Activated B cell treated with CpG ODN at 0.5 μM for 24 hours (primary cell): Measurements from ENCODE around the gene HSPB1. TPM values are rescaled to one million over a fixed set of nuclear protein-coding genes. Genes with fewer than 3 reads are reported as not detected.

ENCODE experiments used
- ATAC-seq: fragments of 200-7000 bp; cut with Tn5 transposase; one replicate; pipeline ENCODE4 v1.10.0; 2021; ENCODE audit warnings: low read depth, mild to moderate bottlenecking, moderate library complexity
- CTCF ChIA-PET: fragments of 350-600 bp; sonication (Branson Sonifier 250); formaldehyde crosslinking; loops from one replicate; lab custom pipeline; 2021; ENCODE audit warnings: antibody characterized with exemption; lab: Charles Lee
- POLR2A ChIA-PET: fragments of 350-600 bp; sonication (Branson Sonifier 250); formaldehyde crosslinking; loops from one replicate; lab custom pipeline; 2021; ENCODE audit warnings: antibody characterized with exemption; lab: Charles Lee
- DNase-seq: peaks from one replicate; pipeline ENCODE4 v3.0.0; 2022
- H3K27ac Mint-ChIP-seq: one replicate; pipeline ENCODE4 v1.8.0; 2020; ENCODE audit warnings: mixed read lengths
- H3K27me3 Mint-ChIP-seq: one replicate; pipeline ENCODE4 v1.8.0; 2021; ENCODE audit warnings: mixed read lengths
- H3K36me3 Mint-ChIP-seq: one replicate; pipeline ENCODE4 v1.8.0; 2021; ENCODE audit warnings: low read depth, mixed read lengths
- H3K4me1 Mint-ChIP-seq: one replicate; pipeline ENCODE4 v1.8.0; 2021; ENCODE audit warnings: mixed read lengths
- H3K4me3 Mint-ChIP-seq: one replicate; pipeline ENCODE4 v1.8.0; 2020; ENCODE audit warnings: mild to moderate bottlenecking, mixed read lengths
- H3K9me3 Mint-ChIP-seq: one replicate; pipeline ENCODE4 v1.8.0; 2020; ENCODE audit warnings: mixed read lengths
- intact Hi-C: fragments of 100-400 bp; cut with micrococcal nuclease; formaldehyde crosslinking; loops from one replicate; pipeline ENCODE4 v1.15.1; 2024
- total RNA-seq: library from RNA; stranded (reverse); gene quantifications from 2 replicates; pipeline ENCODE4 v1.2.3, GENCODE V29; 2022
- TF ChIP-seq, protein P1 (sequence below): fragments of 200-600 bp; IDR thresholded peaks from one replicate; pipeline ENCODE4 v1.8.0; 2022; ENCODE audit warnings: antibody characterized with exemption, mild to moderate bottlenecking

The HSPB1 gene
- total RNA-seq, 1 donor from 2014 or later, result 65.6 TPM

DNA sequence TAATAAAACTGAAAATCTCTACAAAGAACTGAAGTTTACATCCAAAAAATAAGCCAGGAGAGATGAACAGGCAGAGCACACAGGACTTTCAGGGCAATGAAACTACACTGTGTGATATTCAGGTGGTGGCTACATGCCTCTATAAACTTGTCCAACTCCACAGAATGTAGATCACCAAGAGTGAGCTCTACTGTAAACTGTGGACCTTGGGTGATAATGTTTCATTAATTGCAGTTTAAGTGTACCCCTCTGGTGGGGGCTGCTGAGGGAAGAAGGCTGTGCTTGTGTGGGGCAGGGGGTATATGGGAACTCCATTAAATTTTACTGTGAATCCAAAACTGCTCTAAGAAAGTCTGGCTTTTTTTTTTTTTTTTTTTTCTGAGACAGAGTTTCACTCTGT lies 33.6 kb downstream of the HSPB1 start:
- CTCF ChIA-PET, result no interaction called here
- H3K36me3 Mint-ChIP-seq, result peaks cover 44% of the 10 kb centered on the region

GRCh38 chr7:76337147-76337546 lies 34.7 kb downstream of the HSPB1 start:
- ATAC-seq, result no peak
- H3K36me3 Mint-ChIP-seq, result peaks cover 49% of the 10 kb centered on the region
- no peaks in the 10 kb centered on the region for H3K9me3 Mint-ChIP-seq
- DNase-seq, result no peak
- intact Hi-C loops, result no loop called here
- no peak overlapping the region for H3K27ac Mint-ChIP-seq
- CTCF ChIA-PET, result no interaction called here
- POLR2A ChIA-PET, result interaction anchor here (0.7 kb wide), 1 partner anchor 31 kb away, joined by 5 read pairs; no protein-coding TSS in a partner anchor
- H3K4me3 Mint-ChIP-seq, result no peak overlapping the region
- no peaks in the 10 kb centered on the region for H3K27me3 Mint-ChIP-seq
- TF ChIP-seq, protein P1, sequence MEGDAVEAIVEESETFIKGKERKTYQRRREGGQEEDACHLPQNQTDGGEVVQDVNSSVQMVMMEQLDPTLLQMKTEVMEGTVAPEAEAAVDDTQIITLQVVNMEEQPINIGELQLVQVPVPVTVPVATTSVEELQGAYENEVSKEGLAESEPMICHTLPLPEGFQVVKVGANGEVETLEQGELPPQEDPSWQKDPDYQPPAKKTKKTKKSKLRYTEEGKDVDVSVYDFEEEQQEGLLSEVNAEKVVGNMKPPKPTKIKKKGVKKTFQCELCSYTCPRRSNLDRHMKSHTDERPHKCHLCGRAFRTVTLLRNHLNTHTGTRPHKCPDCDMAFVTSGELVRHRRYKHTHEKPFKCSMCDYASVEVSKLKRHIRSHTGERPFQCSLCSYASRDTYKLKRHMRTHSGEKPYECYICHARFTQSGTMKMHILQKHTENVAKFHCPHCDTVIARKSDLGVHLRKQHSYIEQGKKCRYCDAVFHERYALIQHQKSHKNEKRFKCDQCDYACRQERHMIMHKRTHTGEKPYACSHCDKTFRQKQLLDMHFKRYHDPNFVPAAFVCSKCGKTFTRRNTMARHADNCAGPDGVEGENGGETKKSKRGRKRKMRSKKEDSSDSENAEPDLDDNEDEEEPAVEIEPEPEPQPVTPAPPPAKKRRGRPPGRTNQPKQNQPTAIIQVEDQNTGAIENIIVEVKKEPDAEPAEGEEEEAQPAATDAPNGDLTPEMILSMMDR, result no peak
- peaks cover 53% of the 10 kb centered on the region for H3K4me1 Mint-ChIP-seq

More for the DNA sequence above, 33.6 kb downstream of the HSPB1 start:
- Mint-ChIP-seq H3K4me1 (peaks cover 52% of the 10 kb centered on the region), H3K27ac (no peak overlapping the region), H3K9me3 (no peaks in the 10 kb centered on the region), H3K4me3 (no peak overlapping the region), H3K27me3 (no peaks in the 10 kb centered on the region)
- intact Hi-C loops, result no loop called here
- TF ChIP-seq, protein P1, result no peak
- DNase-seq (no peak), ATAC-seq (no peak)
- POLR2A ChIA-PET, result no interaction called here

GRCh38 chr7:76338298-76339084 lies 36.0 kb downstream of the HSPB1 start:
- peak overlapping the region; percentile 35 for H3K27ac Mint-ChIP-seq
- H3K9me3 Mint-ChIP-seq, result no peaks in the 10 kb centered on the region
- no peak overlapping the region for H3K4me3 Mint-ChIP-seq
- peaks cover 57% of the 10 kb centered on the region for H3K36me3 Mint-ChIP-seq
- H3K27me3 Mint-ChIP-seq, result no peaks in the 10 kb centered on the region
- CTCF ChIA-PET, result no interaction called here
- POLR2A ChIA-PET, result no interaction called here
- TF ChIP-seq, protein P1, result no peak
- intact Hi-C loops, result no loop called here
- DNase-seq, result no peak
- ATAC-seq, result no peak
- H3K4me1 Mint-ChIP-seq, result peaks cover 48% of the 10 kb centered on the region

GRCh38 chr7:76340617-76341131 lies 38.2 kb downstream of the HSPB1 start:
- POLR2A ChIA-PET, result interaction anchor here (0.8 kb wide), 1 partner anchor 17 kb away, joined by 3 read pairs; no protein-coding TSS in a partner anchor
- H3K27ac Mint-ChIP-seq, result peak overlapping the region; percentile 12

GRCh38 chr7:76342222-76342621 lies 39.7 kb downstream of the HSPB1 start:
- intact Hi-C loops, result no loop called here
- H3K27me3 Mint-ChIP-seq, result no peaks in the 10 kb centered on the region
- peak overlapping the region; percentile 31 for H3K27ac Mint-ChIP-seq
- peaks cover 43% of the 10 kb centered on the region for H3K4me1 Mint-ChIP-seq
- DNase-seq, result no peak
- H3K4me3 Mint-ChIP-seq, result no peak overlapping the region
- ChIA-PET POLR2A (no interaction called here), CTCF (interaction anchor here (0.8 kb wide), 1 partner anchor 16 kb away, joined by 4 read pairs; no protein-coding TSS in a partner anchor)
- no peak for ATAC-seq
- TF ChIP-seq, protein P1, result no peak
- no peaks in the 10 kb centered on the region for H3K9me3 Mint-ChIP-seq
- H3K36me3 Mint-ChIP-seq, result peaks cover 79% of the 10 kb centered on the region

More at GRCh38 chr7:76340617-76341131, 38.2 kb downstream of the HSPB1 start:
- CTCF ChIA-PET, result no interaction called here
- Mint-ChIP-seq H3K4me1 (peaks cover 48% of the 10 kb centered on the region), H3K27me3 (no peaks in the 10 kb centered on the region), H3K36me3 (peaks cover 70% of the 10 kb centered on the region), H3K9me3 (no peaks in the 10 kb centered on the region), H3K4me3 (no peak overlapping the region)
- intact Hi-C loops, result no loop called here
- DNase-seq (no peak), ATAC-seq (no peak)
- TF ChIP-seq, protein P1, result no peak
